Muscle layer of duodenum (tissue), 2 donors: ENCODE measurements around the gene HERC5.
"Not testable (repeated sequence)": the region's sequence is repeated elsewhere in the genome, so short reads cannot be mapped to it uniquely, and the experiment has no call there.

Experiments used
- H3K27ac ChIP-seq: one replicate; pipeline ENCODE4 v1.7.0; 2013; ENCODE audit warnings: mild to moderate bottlenecking, low read length
- H3K27me3 ChIP-seq: one replicate; pipeline ENCODE4 v1.7.0; 2013; ENCODE audit warnings: low read depth, mild to moderate bottlenecking, control low read depth, low read length
- H3K36me3 ChIP-seq, 2 donors: one replicate each; pipeline ENCODE4 v1.7.0; 2013; ENCODE audit warnings: low read length in 2 of 2, control low read depth in 1 of 2, mild to moderate bottlenecking in 1 of 2; ENCODE audit not compliant: insufficient read depth in 2 of 2, control insufficient read depth in 1 of 2
- H3K4me1 ChIP-seq, 2 donors: one replicate each; pipeline ENCODE4 v1.7.0; 2013; ENCODE audit warnings: low read length in 2 of 2, mild to moderate bottlenecking in 2 of 2, control low read depth in 1 of 2, moderate library complexity in 1 of 2; ENCODE audit not compliant: insufficient read depth in 2 of 2, control insufficient read depth in 1 of 2
- H3K4me3 ChIP-seq, 2 donors: one replicate each; pipeline ENCODE4 v1.7.0; 2013; ENCODE audit warnings: low read length in 2 of 2, low read depth in 1 of 2, mild to moderate bottlenecking in 1 of 2
- H3K9me3 ChIP-seq, 2 donors: one replicate each; pipeline ENCODE4 v1.7.0; 2013; ENCODE audit warnings: low read length in 2 of 2, control low read depth in 1 of 2, mild to moderate bottlenecking in 1 of 2; ENCODE audit not compliant: control insufficient read depth in 1 of 2
- donor health status: healthy.

Gene HERC5

DNA sequence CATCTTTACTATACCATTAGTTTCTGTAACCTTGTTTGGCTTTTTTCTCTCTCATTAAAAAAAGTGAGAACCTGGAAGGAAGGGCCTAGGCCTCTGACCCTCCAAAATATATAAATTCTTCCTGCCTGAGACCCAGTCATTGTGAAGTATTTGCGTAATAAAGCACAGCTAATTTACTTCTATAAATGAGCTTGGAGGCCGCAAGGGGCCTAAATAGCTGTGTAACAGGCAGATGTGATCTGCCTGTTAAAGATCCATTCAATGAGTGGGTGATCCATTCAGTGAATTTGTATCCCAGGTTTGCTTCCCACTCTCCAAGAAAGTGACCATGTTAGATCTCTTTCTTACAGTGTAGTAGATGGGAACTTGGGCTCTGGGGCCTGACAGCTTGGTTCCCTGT lies 67.3 kb downstream of the HERC5 start:
- Histone ChIP-seq H3K4me1 (peaks cover 16 to 19% of the 10 kb centered on the region in 2 donors), H3K27ac (peak overlapping the region; percentile 95), H3K9me3 (no peaks in the 10 kb centered on the region), H3K36me3 (peaks cover 8 to 16% of the 10 kb centered on the region in 2 donors), H3K27me3 (no peaks in the 10 kb centered on the region), H3K4me3 (peak overlapping the region; percentile 79 to 89)

DNA sequence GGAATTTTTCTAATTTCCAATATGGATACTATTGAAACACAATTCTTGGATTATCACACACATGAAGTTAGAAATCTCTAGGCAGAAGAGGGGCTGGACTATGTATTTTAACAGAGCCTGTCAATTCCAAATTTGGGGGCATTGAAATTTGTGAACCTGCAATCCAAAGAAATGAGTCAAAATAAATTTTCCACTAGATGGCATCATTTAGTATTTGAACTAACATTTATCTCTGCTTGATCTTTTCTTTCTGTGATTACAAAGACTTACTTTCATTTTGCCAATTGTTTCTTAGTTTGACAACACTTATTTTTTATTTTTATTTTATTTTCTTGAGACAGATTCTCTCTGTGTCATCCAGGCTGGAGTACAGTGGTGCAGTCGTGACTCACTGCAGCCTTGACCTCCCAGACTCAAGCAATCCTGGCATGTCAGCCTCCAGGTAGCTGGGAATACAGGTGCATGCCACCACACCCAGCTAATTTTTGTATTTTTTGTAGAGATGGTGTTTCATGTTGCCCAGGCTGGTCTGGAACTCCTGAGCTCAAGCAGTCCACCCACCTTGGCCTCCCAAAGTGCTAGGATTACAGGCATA lies 69.4 kb downstream of the HERC5 start:
- Histone ChIP-seq H3K4me1 (peaks cover 16 to 17% of the 10 kb centered on the region in 2 donors), H3K27ac (no peak overlapping the region), H3K27me3 (no peaks in the 10 kb centered on the region), H3K9me3 (no peaks in the 10 kb centered on the region), H3K4me3 (no peak overlapping the region), H3K36me3 (peaks cover 3 to 4% of the 10 kb centered on the region in 2 donors)

DNA sequence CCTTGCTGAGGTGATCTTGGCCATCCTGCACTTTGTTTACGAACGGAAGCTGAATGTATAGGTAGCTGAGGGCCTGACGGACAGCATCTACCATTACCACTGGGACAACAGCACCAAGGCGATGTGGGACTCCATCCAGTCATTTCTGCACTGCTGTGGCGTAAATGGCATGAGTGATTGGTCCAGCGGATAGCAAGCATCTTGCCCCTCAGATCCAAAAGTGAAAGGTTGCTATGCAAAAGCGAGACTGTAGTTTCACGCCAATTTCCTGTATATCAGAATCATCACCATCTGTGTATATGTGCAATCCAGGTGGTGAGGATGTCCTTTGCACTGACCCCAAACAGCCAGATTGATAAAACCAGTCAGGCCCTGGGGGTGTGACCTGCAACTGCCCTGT lies 70.9 kb downstream of the HERC5 start:
- H3K9me3 ChIP-seq, result no peaks in the 10 kb centered on the region
- H3K27me3 ChIP-seq, result no peaks in the 10 kb centered on the region
- no peak overlapping the region for H3K4me3 ChIP-seq
- no peaks in the 10 kb centered on the region for H3K36me3 ChIP-seq
- no peak overlapping the region for H3K27ac ChIP-seq
- peaks cover 8 to 13% of the 10 kb centered on the region in 2 donors for H3K4me1 ChIP-seq

DNA sequence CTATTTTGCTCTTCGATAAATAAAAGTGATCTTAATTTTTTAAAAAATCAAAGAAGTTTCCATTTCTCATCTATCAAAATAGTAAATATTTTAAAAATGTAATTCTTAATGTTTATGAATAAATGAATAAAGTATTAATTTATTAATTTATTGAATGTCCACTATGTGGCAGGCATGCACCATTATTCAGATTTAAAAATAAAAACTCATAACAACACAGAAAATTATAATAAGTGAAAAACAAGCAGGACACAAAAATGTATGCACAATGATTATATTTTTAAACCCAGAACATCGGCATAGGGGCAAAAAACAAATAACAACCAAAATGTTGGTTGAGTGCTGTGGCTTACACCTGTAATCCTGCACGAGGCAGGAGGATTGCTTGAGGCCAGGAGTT lies 71.9 kb downstream of the HERC5 start:
- Histone ChIP-seq H3K36me3 (no peaks in the 10 kb centered on the region), H3K4me3 (no peak overlapping the region), H3K27me3 (no peaks in the 10 kb centered on the region), H3K9me3 (no peaks in the 10 kb centered on the region), H3K27ac (no peak overlapping the region), H3K4me1 (peaks cover 8 to 13% of the 10 kb centered on the region in 2 donors)

DNA sequence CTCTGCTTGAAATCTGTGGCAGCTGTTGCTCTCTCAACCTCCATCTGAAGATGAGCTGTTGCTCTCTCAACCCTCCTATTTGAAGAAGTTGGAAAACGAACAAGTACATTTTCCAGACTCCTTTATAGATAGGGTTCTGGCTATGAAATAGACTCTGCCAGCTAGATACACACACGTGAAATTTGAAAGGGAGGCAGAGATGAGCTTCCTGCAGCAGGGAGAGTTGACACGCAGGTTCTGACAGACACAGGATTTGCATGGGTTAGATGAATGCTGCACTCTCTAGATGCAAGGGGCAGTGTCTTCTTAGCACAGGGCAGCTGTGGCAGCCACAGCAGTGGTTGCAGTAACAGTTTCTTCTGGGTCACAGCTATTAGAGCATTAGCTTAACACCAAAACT lies 74.6 kb downstream of the HERC5 start:
- peaks cover 0 to 1% of the 10 kb centered on the region in 2 donors for H3K4me1 ChIP-seq
- H3K27me3 ChIP-seq, result no peaks in the 10 kb centered on the region
- no peak overlapping the region for H3K4me3 ChIP-seq
- no peaks in the 10 kb centered on the region for H3K36me3 ChIP-seq
- H3K9me3 ChIP-seq, result no peaks in the 10 kb centered on the region
- H3K27ac ChIP-seq, result no peak overlapping the region

DNA sequence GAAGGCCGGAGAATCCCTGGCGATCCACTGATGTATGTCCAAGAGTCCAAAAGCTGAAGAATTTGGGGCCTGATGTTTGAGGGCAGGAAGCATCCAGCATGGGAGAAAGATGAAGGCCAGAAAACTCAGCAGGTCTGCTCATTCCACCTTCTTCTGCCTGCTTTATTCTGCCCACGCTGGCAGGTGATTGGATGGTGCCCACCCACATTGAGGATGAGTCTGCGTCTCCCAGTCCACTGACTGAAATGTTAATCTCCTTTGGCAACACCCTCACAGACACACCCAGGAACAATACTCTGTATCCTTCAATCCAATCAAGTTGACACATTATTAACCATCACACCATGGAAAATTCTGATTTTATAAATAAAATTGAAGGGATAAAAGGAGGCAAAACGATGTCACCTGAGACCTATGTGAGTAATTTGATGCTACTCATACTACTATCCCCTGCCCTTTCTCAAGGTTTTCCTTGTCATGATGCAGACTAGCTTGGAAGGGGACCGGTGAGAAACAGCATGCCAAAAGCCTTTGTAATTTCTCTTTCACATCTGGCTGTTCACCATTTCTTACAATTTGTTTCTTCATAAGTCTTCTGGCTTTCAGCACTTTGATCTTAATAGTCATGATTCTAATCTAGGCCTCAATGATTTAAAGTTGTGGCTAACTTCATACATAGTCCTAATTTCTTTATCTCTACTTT lies 76.3 kb downstream of the HERC5 start:
- no peak overlapping the region for H3K27ac ChIP-seq
- no peaks in the 10 kb centered on the region for H3K4me1 ChIP-seq
- no peaks in the 10 kb centered on the region for H3K27me3 ChIP-seq
- no peak overlapping the region for H3K4me3 ChIP-seq
- no peaks in the 10 kb centered on the region for H3K9me3 ChIP-seq
- H3K36me3 ChIP-seq, result no peaks in the 10 kb centered on the region

DNA sequence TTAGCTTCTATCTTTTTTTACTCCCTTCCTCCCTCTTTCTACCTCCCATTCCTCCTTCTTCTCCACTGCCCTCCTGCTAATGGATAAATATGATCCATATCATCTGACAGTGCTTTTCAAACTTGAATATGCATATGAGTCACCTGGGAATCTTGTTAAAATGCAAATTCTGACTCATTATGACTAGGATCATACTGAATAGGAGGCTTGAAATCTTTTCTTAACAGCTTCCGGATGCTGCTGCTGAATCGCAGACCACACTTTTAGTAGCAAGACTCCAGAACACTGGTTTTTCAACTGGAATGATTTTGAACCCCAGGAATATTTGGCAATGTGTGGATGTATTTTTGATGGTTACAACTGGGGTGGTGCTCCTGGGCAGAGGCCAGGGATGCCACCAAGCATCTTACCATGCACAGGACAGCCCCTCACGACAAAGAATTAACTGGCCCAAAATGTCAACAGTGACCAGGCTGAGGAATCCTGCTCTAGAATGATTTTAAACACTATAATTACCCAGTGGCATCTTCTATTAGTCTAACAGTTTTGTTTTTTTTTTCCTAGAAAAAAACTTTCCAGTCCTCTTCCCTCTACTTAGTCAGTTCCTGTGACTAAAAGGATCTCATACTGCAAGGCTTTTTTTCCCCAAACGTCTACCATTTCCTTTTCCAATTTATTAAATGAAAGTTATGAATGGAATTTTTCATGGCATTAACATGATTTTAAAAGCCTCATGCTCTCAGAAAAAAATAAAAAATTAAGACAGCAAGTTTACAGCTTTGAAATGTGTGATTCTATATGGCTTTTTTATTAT lies 77.2 kb downstream of the HERC5 start:
- no peak overlapping the region for H3K27ac ChIP-seq
- no peaks in the 10 kb centered on the region for H3K9me3 ChIP-seq
- H3K4me1 ChIP-seq, result no peaks in the 10 kb centered on the region
- no peaks in the 10 kb centered on the region for H3K36me3 ChIP-seq
- no peak overlapping the region for H3K4me3 ChIP-seq
- H3K27me3 ChIP-seq, result no peaks in the 10 kb centered on the region

DNA sequence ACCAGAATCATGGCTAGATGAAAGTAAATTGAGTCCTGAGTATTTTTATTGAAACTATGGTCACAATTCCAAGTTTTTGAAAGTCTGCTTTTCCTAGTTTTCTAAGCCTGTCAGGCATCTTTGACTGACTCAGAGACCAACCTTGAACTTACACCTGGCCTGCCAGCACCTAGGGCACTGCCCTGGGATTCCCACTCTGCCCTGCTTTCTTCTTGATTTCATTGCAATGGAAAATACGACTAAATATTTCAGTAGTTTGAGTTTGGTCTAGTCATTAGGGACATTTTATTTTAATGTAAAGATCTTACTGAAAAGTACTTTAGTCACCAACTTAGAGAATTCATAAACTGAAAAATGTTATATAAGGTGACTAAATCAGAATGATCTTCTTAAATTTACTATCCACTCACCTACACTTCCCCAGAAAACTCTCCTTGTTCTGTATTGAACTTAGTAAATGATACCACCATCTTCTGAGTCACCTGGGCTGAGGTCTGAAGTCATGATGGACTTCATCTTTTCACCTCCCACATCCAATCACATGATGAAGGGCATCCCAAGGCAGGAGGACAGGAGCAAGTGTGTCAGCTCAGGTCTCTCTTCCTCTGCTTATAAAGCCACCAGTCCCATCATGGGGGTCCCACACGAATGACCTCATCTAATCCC lies 78.3 kb downstream of the HERC5 start:
- H3K36me3 ChIP-seq, result no peaks in the 10 kb centered on the region
- no peaks in the 10 kb centered on the region for H3K4me1 ChIP-seq
- no peaks in the 10 kb centered on the region for H3K27me3 ChIP-seq
- H3K9me3 ChIP-seq, result no peaks in the 10 kb centered on the region
- no peak overlapping the region for H3K27ac ChIP-seq
- no peak overlapping the region for H3K4me3 ChIP-seq

DNA sequence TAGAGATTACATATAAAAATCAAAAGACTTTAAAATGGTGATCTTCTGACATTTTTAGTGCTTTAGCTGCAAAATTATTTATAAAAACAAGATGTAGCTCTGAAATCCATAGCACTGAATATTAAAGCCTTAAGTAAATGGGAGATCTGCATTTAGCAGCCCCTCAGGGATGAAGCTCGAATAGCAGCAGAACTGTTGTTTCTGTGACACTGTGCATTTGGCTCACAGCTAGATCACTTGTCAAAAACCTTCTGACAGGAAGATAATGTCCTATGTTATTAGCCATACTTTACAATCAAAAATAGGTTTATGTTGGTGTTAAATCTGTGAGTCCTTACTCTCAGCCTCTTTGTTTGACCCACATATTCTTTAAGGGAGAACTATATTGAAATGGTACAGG lies 80.8 kb downstream of the HERC5 start:
- H3K27ac ChIP-seq, result no peak overlapping the region
- no peaks in the 10 kb centered on the region for H3K36me3 ChIP-seq
- no peak overlapping the region for H3K4me3 ChIP-seq
- H3K9me3 ChIP-seq, result no peaks in the 10 kb centered on the region
- no peaks in the 10 kb centered on the region for H3K27me3 ChIP-seq
- no peaks in the 10 kb centered on the region for H3K4me1 ChIP-seq

DNA sequence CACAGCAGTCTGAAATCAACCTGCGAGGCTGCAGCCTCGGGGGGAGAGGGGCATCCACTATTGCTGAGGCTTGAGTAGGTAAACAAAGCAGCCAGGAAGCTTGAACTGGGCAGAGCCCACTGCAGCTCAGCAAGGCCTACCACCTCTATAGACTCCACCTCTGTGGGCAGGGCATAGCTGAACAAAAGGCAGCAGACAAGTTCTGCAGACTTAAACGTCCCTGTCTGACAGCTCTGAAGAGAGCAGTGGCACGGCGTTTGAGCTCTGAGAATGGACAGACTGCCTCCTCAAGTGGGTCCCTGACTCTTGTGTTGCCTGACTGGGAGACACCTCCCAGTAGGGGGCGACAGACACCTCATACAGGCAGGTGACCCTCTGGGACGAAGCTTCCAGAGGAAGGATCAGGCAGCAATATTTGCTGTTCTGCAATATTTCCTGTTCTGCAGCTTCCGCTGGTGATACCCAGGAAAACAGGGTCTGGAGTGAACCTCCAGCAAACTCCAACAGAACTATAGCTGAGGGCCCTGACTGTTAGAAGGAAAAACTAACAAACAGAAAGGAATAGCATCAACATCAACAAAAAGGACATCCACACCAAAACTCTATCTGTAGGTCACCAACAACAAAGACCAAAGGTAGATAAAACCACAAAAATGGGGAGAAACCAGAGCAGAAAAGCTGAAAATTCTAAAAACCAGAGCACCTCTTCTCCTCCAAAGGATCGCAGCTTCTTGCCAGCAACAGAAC lies 82.6 kb downstream of the HERC5 start:
- not testable (repeated sequence) for H3K27me3 ChIP-seq, H3K4me1 ChIP-seq, H3K27ac ChIP-seq, H3K4me3 ChIP-seq, H3K9me3 ChIP-seq, H3K36me3 ChIP-seq

DNA sequence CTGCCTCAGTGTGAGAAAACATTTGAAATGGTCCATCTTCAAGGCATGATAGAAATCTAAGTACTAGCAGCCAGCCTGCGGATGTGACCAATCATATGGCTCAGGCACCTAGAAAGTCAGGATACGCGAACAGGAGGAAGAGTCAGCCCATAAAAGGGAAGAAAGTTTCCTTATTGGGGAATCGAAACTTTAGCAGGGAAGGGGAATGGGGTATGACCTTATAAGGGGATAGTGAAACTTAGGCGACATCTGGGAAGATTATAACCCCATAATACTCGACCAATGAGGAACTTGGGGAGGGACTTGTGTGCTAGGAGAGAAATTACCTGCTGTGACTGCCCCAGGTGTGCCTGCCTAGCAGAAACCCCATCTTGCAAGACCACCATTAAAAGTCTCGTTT lies 92.9 kb downstream of the HERC5 start:
- no peak overlapping the region for H3K27ac ChIP-seq
- H3K4me1 ChIP-seq, result no peaks in the 10 kb centered on the region
- no peaks in the 10 kb centered on the region for H3K9me3 ChIP-seq
- H3K4me3 ChIP-seq, result no peak overlapping the region
- H3K27me3 ChIP-seq, result no peaks in the 10 kb centered on the region
- H3K36me3 ChIP-seq, result no peaks in the 10 kb centered on the region
